ENCODE results near the gene TARBP1. TPM values are rescaled to one million over a fixed set of nuclear protein-coding genes. Genes with fewer than 3 reads are reported as not detected.

The TARBP1 gene
- total RNA-seq, 1 donor from 2014 or later, result 17.8 TPM

DNA sequence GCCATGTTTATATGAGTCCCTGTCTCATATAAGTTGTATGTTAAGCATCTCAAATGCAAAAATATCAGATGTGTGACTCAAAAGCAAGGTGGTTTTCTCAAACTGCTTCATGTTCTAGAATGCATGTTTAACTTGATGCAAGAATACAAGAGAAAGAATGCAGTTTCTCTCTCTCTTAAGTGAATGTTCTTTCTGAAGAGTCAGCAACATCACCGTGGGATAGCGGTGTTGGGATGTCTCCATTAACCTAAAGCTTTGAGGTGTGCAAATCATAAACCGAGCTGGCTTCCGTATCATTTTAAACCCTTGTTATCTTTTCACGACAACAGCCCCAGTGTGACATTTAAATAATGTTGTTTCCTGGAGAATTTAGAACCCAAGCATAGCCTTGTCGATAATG, 48.4 kb upstream of the TARBP1 start:
- Mint-ChIP-seq H3K4me3 (ENCODE audit: unreplicated experiment) (no peak overlapping the region), H3K4me1 (ENCODE audit: low read depth, unreplicated experiment) (peaks cover 39% of the 10 kb centered on the region), H3K9me3 (ENCODE audit: unreplicated experiment) (no peaks in the 10 kb centered on the region), H3K27ac (ENCODE audit: unreplicated experiment) (no peak overlapping the region), H3K36me3 (ENCODE audit: low read depth, unreplicated experiment) (no peaks in the 10 kb centered on the region), H3K27me3 (ENCODE audit: low read depth, unreplicated experiment) (no peaks in the 10 kb centered on the region)
- DNase-seq (ENCODE audit: low read depth), result no peak
- Histone ChIP-seq H2AFZ (ENCODE audit: low read depth, low read length) (no peak overlapping the region), H3K9me3 (ENCODE audit: insufficient read depth, low read depth, low read length) (no peaks in the 10 kb centered on the region), H4K20me1 (ENCODE audit: insufficient read depth, low read length) (no peaks in the 10 kb centered on the region), H3K27me3 (ENCODE audit: insufficient read depth, low read length) (no peaks in the 10 kb centered on the region), H3K9ac (ENCODE audit: low read length) (no peak overlapping the region), H3K4me1 (ENCODE audit: insufficient read depth, low read length) (peaks cover 39% of the 10 kb centered on the region), H3K27ac (ENCODE audit: low read depth, low read length) (no peak overlapping the region), H3K4me3 (ENCODE audit: insufficient read depth, low read depth, low read length) (no peak overlapping the region), H3K36me3 (ENCODE audit: insufficient read depth, low read length) (no peaks in the 10 kb centered on the region), H3K4me2 (ENCODE audit: low read length) (no peak overlapping the region), H3K79me2 (ENCODE audit: insufficient read depth, low read length) (no peaks in the 10 kb centered on the region)
- TF ChIP-seq CTCF (IDR thresholded peaks at IDR 0.05; ENCODE audit: insufficient read depth, low read depth, low read length), result no peak
- no peak for TF ChIP-seq EZH2 (IDR thresholded peaks at IDR 0.05; ENCODE audit: insufficient read depth, low read length)
- FAIRE-seq, result no peak

DNA sequence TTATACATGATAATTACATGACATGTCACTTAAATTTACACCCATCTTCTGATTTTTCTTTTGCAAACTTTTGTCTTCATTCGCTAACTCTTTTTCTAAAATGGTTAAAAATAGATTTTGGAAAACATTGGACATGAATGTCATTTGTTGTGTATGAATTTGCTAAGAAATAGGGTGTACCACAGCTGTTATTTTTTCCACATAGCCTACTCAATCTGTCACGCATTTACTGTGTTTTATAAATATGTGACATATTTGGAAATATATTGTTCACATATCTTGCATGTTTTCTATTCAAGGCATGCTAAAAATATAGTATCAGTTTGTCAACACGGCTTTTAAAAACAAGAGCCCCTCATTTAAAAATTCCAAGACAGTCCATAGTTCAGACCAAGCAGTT, 47.9 kb upstream of the TARBP1 start:
- Histone ChIP-seq H3K9me3 (ENCODE audit: insufficient read depth, low read depth, low read length) (no peaks in the 10 kb centered on the region), H3K4me3 (ENCODE audit: insufficient read depth, low read depth, low read length) (no peak overlapping the region), H3K4me1 (ENCODE audit: insufficient read depth, low read length) (peaks cover 36% of the 10 kb centered on the region), H3K4me2 (ENCODE audit: low read length) (no peak overlapping the region), H3K36me3 (ENCODE audit: insufficient read depth, low read length) (no peaks in the 10 kb centered on the region), H3K27me3 (ENCODE audit: insufficient read depth, low read length) (no peaks in the 10 kb centered on the region), H3K27ac (ENCODE audit: low read depth, low read length) (no peak overlapping the region), H3K9ac (ENCODE audit: low read length) (no peak overlapping the region), H2AFZ (ENCODE audit: low read depth, low read length) (no peak overlapping the region), H4K20me1 (ENCODE audit: insufficient read depth, low read length) (no peaks in the 10 kb centered on the region), H3K79me2 (ENCODE audit: insufficient read depth, low read length) (no peaks in the 10 kb centered on the region)
- DNase-seq (ENCODE audit: low read depth), result no peak
- Mint-ChIP-seq H3K36me3 (ENCODE audit: low read depth, unreplicated experiment) (no peaks in the 10 kb centered on the region), H3K9me3 (ENCODE audit: unreplicated experiment) (no peaks in the 10 kb centered on the region), H3K27ac (ENCODE audit: unreplicated experiment) (no peak overlapping the region), H3K4me1 (ENCODE audit: low read depth, unreplicated experiment) (peaks cover 34% of the 10 kb centered on the region), H3K4me3 (ENCODE audit: unreplicated experiment) (no peak overlapping the region), H3K27me3 (ENCODE audit: low read depth, unreplicated experiment) (no peaks in the 10 kb centered on the region)
- TF ChIP-seq CTCF (IDR thresholded peaks at IDR 0.05; ENCODE audit: insufficient read depth, low read depth, low read length) (no peak), EZH2 (IDR thresholded peaks at IDR 0.05; ENCODE audit: insufficient read depth, low read length) (no peak)
- FAIRE-seq, result no peak

- FAIRE-seq (no peak), DNase-seq (ENCODE audit: low read depth) (no peak)
- H3K36me3 Mint-ChIP-seq (ENCODE audit: low read depth, unreplicated experiment), result no peaks in the 10 kb centered on the region
- Histone ChIP-seq H3K36me3 (ENCODE audit: insufficient read depth, low read length) (no peaks in the 10 kb centered on the region), H3K79me2 (ENCODE audit: insufficient read depth, low read length) (no peaks in the 10 kb centered on the region), H3K9ac (ENCODE audit: low read length) (no peak overlapping the region), H3K4me1 (ENCODE audit: insufficient read depth, low read length) (peaks cover 24% of the 10 kb centered on the region), H3K4me3 (ENCODE audit: insufficient read depth, low read depth, low read length) (no peak overlapping the region), H3K27ac (ENCODE audit: low read depth, low read length) (no peak overlapping the region), H4K20me1 (ENCODE audit: insufficient read depth, low read length) (no peaks in the 10 kb centered on the region), H2AFZ (ENCODE audit: low read depth, low read length) (no peak overlapping the region), H3K27me3 (ENCODE audit: insufficient read depth, low read length) (no peaks in the 10 kb centered on the region), H3K9me3 (ENCODE audit: insufficient read depth, low read depth, low read length) (no peaks in the 10 kb centered on the region), H3K4me2 (ENCODE audit: low read length) (no peak overlapping the region)
- peak overlapping the region; percentile 2 for H3K27ac Mint-ChIP-seq (ENCODE audit: unreplicated experiment)
- peaks cover 21% of the 10 kb centered on the region for H3K4me1 Mint-ChIP-seq (ENCODE audit: low read depth, unreplicated experiment)
- TF ChIP-seq EZH2 (IDR thresholded peaks at IDR 0.05; ENCODE audit: insufficient read depth, low read length) (no peak), CTCF (IDR thresholded peaks at IDR 0.05; ENCODE audit: insufficient read depth, low read depth, low read length) (no peak)
- no peaks in the 10 kb centered on the region for H3K27me3 Mint-ChIP-seq (ENCODE audit: low read depth, unreplicated experiment)
- H3K4me3 Mint-ChIP-seq (ENCODE audit: unreplicated experiment), result no peak overlapping the region
- H3K9me3 Mint-ChIP-seq (ENCODE audit: unreplicated experiment), result no peaks in the 10 kb centered on the region
Measured at GRCh38 chr1:234525099-234525799, 46.3 kb upstream of the TARBP1 start.
